KOPT-K1 (cell line): ENCODE measurements around the gene LHX3.

Experiments used
- H3K27ac ChIP-seq: fragments of 200-600 bp; sonication (generic); 2 replicates; pipeline ENCODE4 v1.5.1; 2016; ENCODE audit warnings: antibody characterized with exemption, mild to moderate bottlenecking, low read depth, low read length; ENCODE audit not compliant: poor library complexity, severe bottlenecking
- H3K36me3 ChIP-seq: fragments of 200-600 bp; sonication (generic); 2 replicates; pipeline ENCODE4 v1.5.1; 2017; ENCODE audit warnings: antibody characterized with exemption, mild to moderate bottlenecking, low read length, moderate library complexity; ENCODE audit not compliant: insufficient read depth
- H3K9me3 ChIP-seq: fragments of 200-600 bp; sonication (generic); 2 replicates; pipeline ENCODE4 v1.5.1; 2017; ENCODE audit warnings: antibody characterized with exemption, low read length, mild to moderate bottlenecking; ENCODE audit not compliant: insufficient read depth, poor library complexity, severe bottlenecking

The LHX3 gene

GRCh38 chr9:136204838-136205706 lies at the start of gene LHX3:
Gene LHX3 (minus strand): TSS chr9:136205128. CDS start chr9:136205012, 116 bp downstream.
- H3K27ac ChIP-seq = no peak within 1 kb of the TSS
- peaks cover 23% of the 10 kb centered on the region for H3K36me3 ChIP-seq
- no peaks in the 10 kb centered on the region for H3K9me3 ChIP-seq

GRCh38 chr9:136253246-136254130 lies 48.6 kb upstream of the LHX3 start:
- Histone ChIP-seq H3K27ac (no peak overlapping the region), H3K36me3 (no peaks in the 10 kb centered on the region), H3K9me3 (no peaks in the 10 kb centered on the region)

GRCh38 chr9:136252846-136253245 lies 47.9 kb upstream of the LHX3 start:
- Histone ChIP-seq H3K9me3 (no peaks in the 10 kb centered on the region), H3K27ac (no peak overlapping the region), H3K36me3 (no peaks in the 10 kb centered on the region)

DNA sequence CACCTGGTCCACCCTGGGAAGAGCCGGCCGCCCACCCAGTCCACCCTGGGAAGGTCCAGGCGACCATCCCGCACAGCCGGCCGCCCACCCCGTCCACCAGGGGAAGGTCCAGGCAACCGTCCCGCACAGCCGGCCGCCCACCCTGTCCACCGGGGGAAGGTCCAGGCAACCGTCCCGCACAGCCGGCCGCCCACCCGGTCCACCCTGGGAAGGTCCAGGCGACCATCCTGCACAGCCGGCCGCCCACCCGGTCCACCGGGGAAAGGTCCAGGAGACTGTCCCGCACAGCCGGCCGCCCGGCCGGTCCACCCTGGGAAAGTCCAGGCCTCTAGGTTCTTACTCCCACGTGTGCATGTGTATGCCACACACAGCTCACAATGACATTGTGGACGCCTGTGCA lies 47.4 kb upstream of the LHX3 start:
- Histone ChIP-seq H3K9me3 (no peaks in the 10 kb centered on the region), H3K36me3 (no peaks in the 10 kb centered on the region), H3K27ac (no peak overlapping the region)

- H3K36me3 ChIP-seq = no peaks in the 10 kb centered on the region
- H3K9me3 ChIP-seq = no peaks in the 10 kb centered on the region
- no peak overlapping the region for H3K27ac ChIP-seq
These were observed 46.6 kb upstream of the LHX3 start for GRCh38 chr9:136251264-136252115.

- Histone ChIP-seq H3K9me3 (no peaks in the 10 kb centered on the region), H3K27ac (no peak overlapping the region), H3K36me3 (no peaks in the 10 kb centered on the region)
These were observed 45.7 kb upstream of the LHX3 start for GRCh38 chr9:136250676-136251075.

DNA sequence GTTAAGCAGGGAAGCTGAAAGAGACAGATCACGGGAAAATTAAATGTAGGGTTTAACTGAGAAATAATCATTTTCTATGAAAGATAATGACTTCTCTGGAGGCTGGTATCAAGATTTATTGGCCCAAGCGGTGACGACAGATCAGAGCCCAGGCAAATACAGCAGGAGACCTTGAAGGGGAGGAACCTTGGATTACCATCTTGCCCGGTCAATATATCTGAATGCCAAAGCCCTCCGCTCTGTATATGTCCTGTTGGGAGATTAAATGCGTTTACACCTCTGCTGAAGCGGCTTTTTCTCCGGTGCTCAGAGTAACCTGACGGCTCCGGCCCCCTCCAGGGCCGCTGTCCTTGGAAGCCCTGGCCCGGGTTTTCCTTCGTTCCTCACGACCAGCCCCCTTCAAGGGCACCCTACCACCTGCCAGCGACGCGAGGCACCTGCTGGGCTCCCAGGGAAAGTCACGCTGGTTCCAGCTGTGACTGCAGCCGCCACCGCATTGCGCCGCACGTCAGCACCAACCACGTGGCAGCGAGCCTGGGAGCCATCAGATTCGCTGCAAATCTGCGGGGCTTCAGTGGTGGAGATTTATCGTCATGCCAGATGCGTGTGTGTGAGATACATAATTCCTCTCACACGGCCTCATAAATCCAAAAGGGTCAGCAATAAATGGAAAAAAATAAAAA lies 45.1 kb upstream of the LHX3 start:
- Histone ChIP-seq H3K36me3 (no peaks in the 10 kb centered on the region), H3K9me3 (no peaks in the 10 kb centered on the region), H3K27ac (no peak overlapping the region)

- Histone ChIP-seq H3K36me3 (no peaks in the 10 kb centered on the region), H3K27ac (no peak overlapping the region), H3K9me3 (no peaks in the 10 kb centered on the region)
These were observed 44.3 kb upstream of the LHX3 start for GRCh38 chr9:136248951-136249876.

DNA sequence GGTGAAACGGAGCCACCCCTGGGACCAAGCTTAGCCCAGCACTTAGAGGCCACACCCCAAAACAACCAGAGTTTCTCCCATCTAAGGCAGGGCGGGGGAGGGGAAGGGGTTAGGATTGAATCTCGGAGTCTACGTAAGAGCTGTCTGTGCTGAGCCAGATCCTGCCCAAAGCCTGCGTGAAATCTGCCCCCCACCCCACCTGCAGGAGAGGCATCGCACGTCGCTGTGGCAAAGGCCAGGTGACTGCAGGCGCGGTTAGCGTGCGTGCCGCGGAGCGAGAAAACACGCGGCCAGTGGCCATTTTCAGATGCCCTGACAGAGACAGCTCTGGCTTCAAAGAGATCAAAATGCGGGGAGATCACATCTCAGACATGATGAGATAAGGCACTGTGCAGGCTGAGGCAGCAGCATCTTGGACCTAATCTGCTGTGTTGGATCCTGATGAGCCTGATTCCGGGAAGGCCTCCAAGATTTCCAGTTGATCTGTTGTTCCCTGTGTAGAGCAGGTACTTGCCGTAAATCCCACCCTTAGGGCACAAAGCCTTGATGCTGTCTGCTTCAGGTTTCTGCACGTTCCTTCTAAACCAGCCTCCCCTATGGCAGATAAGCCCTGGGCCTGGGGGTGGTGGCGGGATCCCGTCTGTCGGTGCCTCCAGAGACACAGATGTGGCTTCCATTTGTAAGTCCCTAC lies 43.2 kb upstream of the LHX3 start:
- Histone ChIP-seq H3K9me3 (no peaks in the 10 kb centered on the region), H3K27ac (no peak overlapping the region)

GRCh38 chr9:136247551-136247916 lies 42.6 kb upstream of the LHX3 start:
- Histone ChIP-seq H3K9me3 (no peaks in the 10 kb centered on the region), H3K36me3 (no peaks in the 10 kb centered on the region; the same call in 1 of the 2 replicates), H3K27ac (no peak overlapping the region)

More for the DNA sequence above, 43.2 kb upstream of the LHX3 start:
- no peaks in the 10 kb centered on the region for H3K36me3 ChIP-seq

DNA sequence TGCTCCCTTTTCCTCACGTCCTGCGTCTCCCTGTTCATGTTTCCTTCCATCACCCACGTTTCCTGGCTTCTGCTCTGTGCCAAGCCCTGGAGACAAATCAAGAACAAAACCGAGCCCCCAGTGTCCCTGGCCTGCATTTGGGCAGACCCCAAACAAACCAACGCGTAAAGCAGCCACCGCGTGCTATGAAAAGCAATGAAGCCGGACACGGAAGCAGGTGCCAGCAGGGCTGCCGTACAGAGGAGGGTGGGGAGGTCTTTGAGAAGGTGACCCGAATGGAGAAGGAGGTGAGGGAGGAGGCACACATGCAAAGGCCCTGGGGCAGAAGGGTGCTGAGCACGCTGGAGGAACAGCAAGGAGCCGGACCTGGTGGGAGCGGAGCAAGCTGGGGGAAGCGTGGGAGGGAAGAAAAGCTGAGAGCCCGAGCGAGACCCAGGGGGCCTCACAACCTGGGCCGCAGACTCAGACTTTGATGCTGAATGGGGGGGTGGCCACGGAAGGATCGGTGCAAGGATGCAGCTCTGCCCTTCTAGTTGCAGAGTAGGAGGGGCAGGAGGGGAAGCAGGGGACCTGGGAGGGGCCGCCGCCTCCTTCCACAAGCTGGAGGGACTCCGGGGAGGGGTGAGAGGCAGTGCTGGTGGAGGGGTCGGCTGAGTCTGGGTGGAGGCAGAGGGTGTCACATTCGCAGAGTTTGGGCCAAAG lies 42.1 kb upstream of the LHX3 start:
- Histone ChIP-seq H3K27ac (no peak overlapping the region), H3K36me3 (peaks cover 1% of the 10 kb centered on the region; the same call in 1 of the 2 replicates), H3K9me3 (no peaks in the 10 kb centered on the region)

DNA sequence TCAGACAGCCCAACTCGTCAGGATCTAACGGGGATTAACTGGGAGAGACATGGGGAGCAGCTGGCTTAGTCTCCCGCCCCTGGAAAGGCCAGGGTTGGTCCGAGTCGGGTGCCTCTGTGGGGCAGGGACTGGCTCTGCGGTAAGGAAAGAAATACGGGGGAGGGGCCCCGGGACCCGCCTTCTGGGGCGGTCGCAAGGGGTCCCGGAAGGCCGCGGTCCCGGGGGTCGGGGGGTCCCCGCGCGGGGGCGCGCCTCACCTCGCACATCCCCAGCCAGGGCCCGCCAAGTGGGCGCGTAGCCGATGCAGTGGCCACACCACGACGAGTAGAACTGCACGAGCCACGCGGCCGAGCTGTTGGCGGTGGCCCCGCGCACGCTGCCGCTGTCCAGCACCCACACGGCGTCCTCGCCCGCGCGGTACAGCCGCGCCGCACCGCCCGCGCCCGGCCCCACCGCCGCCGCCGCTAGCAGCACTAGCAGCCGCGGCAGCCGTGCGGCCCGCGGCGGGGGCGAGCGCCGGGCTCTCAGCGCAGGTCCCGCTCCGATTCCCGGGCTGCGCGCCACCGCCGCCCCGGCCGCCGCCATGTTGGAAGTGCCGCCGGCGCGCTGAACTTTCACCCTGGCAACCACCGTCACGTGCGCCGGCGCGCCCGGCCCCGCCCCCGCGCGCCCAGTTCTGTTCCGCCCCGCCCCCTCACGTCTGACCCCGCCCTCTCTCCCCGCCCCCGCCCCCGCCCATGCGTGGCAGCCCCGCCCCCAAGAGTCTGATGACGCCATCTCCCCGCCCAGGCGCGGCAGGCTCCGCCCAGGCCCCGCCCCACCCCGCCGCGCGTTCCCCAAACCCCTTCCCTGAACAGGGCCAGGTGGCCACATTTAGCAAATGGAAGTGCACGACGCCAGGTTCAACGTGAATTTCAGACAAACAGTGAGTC lies 40.6 kb upstream of the LHX3 start, which contains the start of gene QSOX2:
TSS of gene QSOX2 (minus strand) at position 594 of the 932 bp plus-strand sequence. CDS start at position 585, 9 bp downstream.
- Histone ChIP-seq H3K9me3 (no peaks in the 10 kb centered on the region), H3K36me3 (peaks cover 8% of the 10 kb centered on the region; the same call in 1 of the 2 replicates), H3K27ac (peak within 1 kb of the TSS; percentile 50)
